ENCODE measurements around the gene TNNC2.

DNA sequence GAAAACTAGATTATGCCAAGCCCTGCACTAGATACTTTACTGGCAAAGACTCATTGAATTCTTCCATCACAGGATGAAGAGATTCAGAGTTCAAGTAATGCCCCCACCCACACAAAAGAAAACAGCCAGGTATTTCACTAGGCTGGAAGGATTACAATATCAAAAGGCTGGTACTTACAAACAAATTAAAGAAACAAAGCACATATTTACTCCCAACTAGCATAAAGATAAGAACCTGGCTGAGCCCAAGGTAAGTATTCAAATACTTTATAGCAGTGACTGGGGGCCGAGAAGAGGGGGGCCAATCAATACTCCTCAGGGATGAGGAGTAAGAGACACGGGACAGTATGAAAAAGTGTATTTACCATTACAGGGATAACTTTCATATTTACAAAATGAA is 26.4 kb upstream of the TNNC2 start:
- TF ChIP-seq, protein P1, sequence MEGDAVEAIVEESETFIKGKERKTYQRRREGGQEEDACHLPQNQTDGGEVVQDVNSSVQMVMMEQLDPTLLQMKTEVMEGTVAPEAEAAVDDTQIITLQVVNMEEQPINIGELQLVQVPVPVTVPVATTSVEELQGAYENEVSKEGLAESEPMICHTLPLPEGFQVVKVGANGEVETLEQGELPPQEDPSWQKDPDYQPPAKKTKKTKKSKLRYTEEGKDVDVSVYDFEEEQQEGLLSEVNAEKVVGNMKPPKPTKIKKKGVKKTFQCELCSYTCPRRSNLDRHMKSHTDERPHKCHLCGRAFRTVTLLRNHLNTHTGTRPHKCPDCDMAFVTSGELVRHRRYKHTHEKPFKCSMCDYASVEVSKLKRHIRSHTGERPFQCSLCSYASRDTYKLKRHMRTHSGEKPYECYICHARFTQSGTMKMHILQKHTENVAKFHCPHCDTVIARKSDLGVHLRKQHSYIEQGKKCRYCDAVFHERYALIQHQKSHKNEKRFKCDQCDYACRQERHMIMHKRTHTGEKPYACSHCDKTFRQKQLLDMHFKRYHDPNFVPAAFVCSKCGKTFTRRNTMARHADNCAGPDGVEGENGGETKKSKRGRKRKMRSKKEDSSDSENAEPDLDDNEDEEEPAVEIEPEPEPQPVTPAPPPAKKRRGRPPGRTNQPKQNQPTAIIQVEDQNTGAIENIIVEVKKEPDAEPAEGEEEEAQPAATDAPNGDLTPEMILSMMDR (conservative IDR thresholded peaks at IDR 0.05; ENCODE audit: low read length): no peak
- no peak for TF ChIP-seq EZH2phosphoT487 (IDR thresholded peaks at IDR 0.05; ENCODE audit: borderline replicate concordance, low read depth, low read length)

Data from OCI-LY7 (cell line).